ENCODE results near the gene RMND5A. TPM values are rescaled to one million over a fixed set of nuclear protein-coding genes. Genes with fewer than 3 reads are reported as not detected.
A peak's percentile ranks its signal among the peaks of the same experiment; 100 is the strongest.
"Not testable (repeated sequence)": the region's sequence is repeated elsewhere in the genome, so short reads cannot be mapped to it uniquely, and the experiment has no call there.

Gene RMND5A, protein sequence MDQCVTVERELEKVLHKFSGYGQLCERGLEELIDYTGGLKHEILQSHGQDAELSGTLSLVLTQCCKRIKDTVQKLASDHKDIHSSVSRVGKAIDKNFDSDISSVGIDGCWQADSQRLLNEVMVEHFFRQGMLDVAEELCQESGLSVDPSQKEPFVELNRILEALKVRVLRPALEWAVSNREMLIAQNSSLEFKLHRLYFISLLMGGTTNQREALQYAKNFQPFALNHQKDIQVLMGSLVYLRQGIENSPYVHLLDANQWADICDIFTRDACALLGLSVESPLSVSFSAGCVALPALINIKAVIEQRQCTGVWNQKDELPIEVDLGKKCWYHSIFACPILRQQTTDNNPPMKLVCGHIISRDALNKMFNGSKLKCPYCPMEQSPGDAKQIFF
- 8.5 and 11.7 TPM in 2 replicates for total RNA-seq (2012; rRNA removed)

DNA sequence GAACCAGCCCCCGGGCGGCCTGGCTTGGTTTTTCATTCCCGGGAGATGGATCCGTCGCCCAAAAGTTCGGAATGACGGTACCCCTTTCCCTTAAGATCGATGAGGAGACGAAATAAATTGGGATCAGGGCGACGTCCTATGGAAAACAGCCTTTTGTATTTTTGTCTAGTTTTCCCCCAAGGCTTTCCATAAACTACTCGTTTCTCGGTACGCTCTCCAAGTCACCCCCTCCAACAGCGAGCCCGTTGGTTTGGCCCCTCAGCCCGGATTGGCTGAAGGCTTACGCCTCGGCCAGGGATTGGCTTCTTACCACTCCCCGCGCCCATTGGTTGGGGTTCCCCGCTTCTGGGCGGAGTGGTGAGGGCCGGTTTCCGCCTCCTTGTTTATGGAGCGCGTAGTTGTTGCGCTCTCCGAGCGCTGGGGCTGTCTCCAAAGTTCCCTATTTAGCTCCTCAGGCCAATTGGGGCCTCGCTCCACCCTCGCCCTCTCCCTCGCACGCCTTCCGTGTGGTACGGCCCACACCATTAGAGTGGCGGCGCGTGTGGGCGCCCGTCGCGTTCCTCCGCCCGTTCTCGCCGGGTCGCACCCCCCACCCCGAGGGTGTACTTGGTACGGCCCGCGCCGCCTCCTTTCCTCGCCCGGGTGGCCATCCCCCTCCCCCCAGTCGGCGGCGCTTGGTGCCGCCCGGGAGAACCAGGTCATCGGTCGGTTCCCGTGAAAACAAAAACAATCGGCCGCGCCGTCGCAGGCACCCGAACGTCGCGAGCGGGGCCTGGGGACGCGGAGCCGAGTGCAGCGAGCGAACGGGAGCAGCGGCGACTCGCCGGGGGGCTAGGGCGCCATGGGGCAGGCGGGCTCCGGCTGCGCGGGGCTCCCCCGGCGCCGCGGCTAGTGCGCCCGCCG lies at the start of gene RMND5A:
Gene RMND5A, plus strand, starts transcription at position 655 of the 903 bp plus-strand sequence. CDS start 377 bp downstream, outside the sequence.
- H3K27me3 ChIP-seq (ENCODE audit: control insufficient read depth, insufficient read depth, low read length); H3K36me3 ChIP-seq (ENCODE audit: insufficient read depth, low read length); H3K9me3 ChIP-seq (replicated peaks; ENCODE audit: low read length); H3K4me1 ChIP-seq (ENCODE audit: control insufficient read depth, insufficient read depth, low read length): not testable (repeated sequence)
- Histone ChIP-seq H3K4me2 (ENCODE audit: low read length) (peak within 1 kb of the TSS; percentile 86), H3K9ac (ENCODE audit: low read depth, low read length) (peak within 1 kb of the TSS; percentile 81), H3K4me3 (ENCODE audit: low read length) (peak within 1 kb of the TSS; percentile 75)

DNA sequence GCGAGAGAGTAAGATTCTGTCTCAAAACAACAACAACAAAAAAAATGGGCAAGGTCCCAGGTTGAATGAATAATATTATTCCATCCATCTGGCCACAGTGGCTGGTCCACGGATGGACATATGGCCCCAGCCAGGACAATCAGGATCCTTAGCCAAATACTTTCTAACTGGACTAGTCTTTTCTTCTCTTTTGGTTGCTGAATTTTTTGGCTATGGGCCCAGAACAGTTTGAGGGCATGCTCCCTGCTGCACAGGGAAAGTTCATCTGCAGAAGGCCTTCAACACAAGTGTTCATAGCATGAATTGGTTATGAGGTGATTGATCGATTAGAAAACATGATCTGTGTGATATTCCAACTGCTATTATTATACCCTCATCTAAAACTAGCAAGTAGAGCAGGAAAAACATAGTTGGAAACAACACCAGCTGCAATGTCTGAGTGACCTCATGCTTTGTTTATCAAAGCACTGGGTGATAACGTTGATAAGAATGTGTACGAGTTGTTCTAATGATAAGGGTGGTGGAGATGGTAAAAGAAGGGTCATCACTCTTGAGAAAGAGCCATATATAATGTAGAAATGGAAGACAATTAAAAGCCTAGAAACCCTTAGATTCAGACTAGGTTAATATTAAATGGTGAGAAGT lies 48.6 kb upstream of the RMND5A start:
- H3K4me2 ChIP-seq (ENCODE audit: low read length): no peak overlapping the region
- H3K36me3 ChIP-seq (ENCODE audit: insufficient read depth, low read length): no peaks in the 10 kb centered on the region
- H3K9me3 ChIP-seq (replicated peaks; ENCODE audit: low read length): no peaks in the 10 kb centered on the region
- peaks cover 8% of the 10 kb centered on the region for H3K4me1 ChIP-seq (ENCODE audit: control insufficient read depth, insufficient read depth, low read length)
- H3K9ac ChIP-seq (ENCODE audit: low read depth, low read length): no peak overlapping the region
- no peaks in the 10 kb centered on the region for H3K27me3 ChIP-seq (ENCODE audit: control insufficient read depth, insufficient read depth, low read length)
- no peak overlapping the region for H3K4me3 ChIP-seq (ENCODE audit: low read length)

DNA sequence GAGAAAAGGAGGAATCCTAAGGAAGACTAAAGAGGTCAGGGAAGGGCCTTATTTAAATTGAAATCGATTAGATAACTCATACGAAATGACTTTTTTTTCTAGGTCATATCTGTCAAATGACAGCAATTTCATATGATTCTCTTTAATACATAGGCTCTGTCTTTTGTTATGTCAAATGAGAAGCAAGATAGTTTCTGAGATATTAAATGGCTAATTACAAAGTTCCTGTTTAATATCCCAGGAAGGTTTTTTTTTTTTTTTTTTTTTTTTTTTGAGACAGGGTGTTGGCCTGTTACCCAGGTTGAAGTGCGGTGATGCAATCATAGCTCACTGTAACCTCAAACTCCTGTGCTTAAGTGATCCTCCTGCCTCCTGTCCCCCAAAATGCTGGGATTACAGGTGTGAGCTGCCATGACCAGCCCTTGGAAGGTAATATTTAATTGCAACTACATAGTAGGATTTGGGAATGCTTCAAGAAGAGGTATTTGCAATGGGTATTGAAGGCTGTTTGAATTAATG lies 48.0 kb upstream of the RMND5A start:
- H3K9ac ChIP-seq (ENCODE audit: low read depth, low read length): no peak overlapping the region
- H3K4me2 ChIP-seq (ENCODE audit: low read length): no peak overlapping the region

DNA sequence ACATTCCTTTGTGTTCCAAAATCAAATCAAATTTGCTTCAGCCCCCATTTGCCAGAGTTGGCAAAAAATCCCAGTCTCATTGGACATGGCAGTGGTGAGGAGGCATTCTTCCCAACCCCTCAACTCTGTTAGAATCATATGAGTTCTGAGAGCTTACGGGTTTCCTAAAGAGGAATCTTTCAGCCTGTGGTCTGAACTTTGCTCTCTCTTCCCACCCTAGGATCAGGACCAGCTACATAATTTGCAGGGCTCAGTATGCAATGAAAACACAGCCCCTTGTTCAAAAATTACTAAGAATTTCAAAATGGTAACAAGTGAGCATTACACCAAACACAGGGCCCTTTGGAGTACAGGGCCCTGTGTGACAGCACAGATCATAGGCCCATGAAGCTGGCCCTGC lies 47.1 kb upstream of the RMND5A start:
- Histone ChIP-seq H3K27me3 (ENCODE audit: control insufficient read depth, insufficient read depth, low read length) (no peaks in the 10 kb centered on the region), H3K4me2 (ENCODE audit: low read length) (no peak overlapping the region), H3K9me3 (replicated peaks; ENCODE audit: low read length) (no peaks in the 10 kb centered on the region), H3K4me3 (ENCODE audit: low read length) (no peak overlapping the region), H3K36me3 (ENCODE audit: insufficient read depth, low read length) (no peaks in the 10 kb centered on the region), H3K4me1 (ENCODE audit: control insufficient read depth, insufficient read depth, low read length) (peaks cover 8% of the 10 kb centered on the region), H3K9ac (ENCODE audit: low read depth, low read length) (no peak overlapping the region)

More for the DNA sequence above, 48.0 kb upstream of the RMND5A start:
- Histone ChIP-seq H3K4me1 (ENCODE audit: control insufficient read depth, insufficient read depth, low read length) (peaks cover 8% of the 10 kb centered on the region), H3K9me3 (replicated peaks; ENCODE audit: low read length) (no peaks in the 10 kb centered on the region), H3K36me3 (ENCODE audit: insufficient read depth, low read length) (no peaks in the 10 kb centered on the region), H3K27me3 (ENCODE audit: control insufficient read depth, insufficient read depth, low read length) (no peaks in the 10 kb centered on the region), H3K4me3 (ENCODE audit: low read length) (no peak overlapping the region)

DNA sequence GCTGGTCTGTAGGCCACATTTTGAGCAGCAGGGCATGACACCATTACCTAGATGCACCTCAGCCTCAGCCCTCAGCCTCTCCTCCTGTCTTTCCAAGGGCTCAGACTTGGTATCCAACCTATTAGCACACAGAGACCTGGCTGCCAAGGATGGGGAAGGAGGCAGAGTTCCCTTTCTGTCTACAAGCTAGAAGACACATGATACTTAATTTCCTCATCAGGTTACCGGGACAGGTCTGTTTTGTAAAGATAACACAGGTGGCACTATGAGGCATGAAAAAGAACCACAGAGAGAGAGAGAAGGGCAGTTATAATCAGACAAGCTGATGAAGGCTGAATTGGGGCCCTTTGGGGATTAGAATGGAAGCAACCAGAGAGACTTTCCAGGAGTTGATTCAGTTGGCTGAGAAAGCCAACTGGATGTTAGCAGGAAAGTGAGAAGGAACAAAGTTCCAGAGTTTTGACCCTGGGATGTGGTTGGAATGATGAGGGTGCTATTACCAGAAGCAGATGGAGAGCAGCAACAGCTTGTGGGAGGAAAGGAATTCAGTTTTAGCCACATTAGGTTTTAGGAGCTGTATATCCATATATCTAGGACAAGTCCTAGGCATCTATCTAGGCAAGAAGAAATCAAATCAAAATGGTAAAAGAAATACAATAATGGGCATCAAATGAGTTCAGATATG lies 46.0 kb upstream of the RMND5A start:
- Histone ChIP-seq H3K9ac (ENCODE audit: low read depth, low read length) (no peak overlapping the region), H3K27me3 (ENCODE audit: control insufficient read depth, insufficient read depth, low read length) (no peaks in the 10 kb centered on the region), H3K4me1 (ENCODE audit: control insufficient read depth, insufficient read depth, low read length) (peaks cover 8% of the 10 kb centered on the region), H3K4me2 (ENCODE audit: low read length) (no peak overlapping the region), H3K4me3 (ENCODE audit: low read length) (no peak overlapping the region), H3K9me3 (replicated peaks; ENCODE audit: low read length) (no peaks in the 10 kb centered on the region), H3K36me3 (ENCODE audit: insufficient read depth, low read length) (no peaks in the 10 kb centered on the region)

DNA sequence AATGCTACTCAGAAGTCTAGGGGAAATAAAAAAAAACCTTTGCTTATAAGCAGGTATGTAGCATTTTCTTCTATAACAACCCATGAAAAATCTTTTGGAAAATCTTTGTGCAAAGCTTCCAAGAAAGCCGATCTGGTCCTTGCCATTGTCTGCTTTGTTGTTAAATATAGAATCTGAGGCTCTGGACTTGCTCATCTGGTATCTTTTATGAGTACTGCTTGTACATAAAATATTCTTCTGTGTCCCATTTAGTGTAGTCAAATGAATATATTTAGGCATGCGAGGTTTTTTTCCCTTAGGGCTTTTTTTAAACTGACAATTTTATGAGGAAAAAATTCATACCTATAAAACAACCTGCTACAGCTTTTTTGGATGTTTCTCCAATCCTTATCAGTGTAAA lies 45.0 kb upstream of the RMND5A start:
- Histone ChIP-seq H3K4me1 (ENCODE audit: control insufficient read depth, insufficient read depth, low read length) (peaks cover 8% of the 10 kb centered on the region), H3K27me3 (ENCODE audit: control insufficient read depth, insufficient read depth, low read length) (no peaks in the 10 kb centered on the region), H3K4me2 (ENCODE audit: low read length) (no peak overlapping the region), H3K4me3 (ENCODE audit: low read length) (no peak overlapping the region), H3K9ac (ENCODE audit: low read depth, low read length) (no peak overlapping the region), H3K36me3 (ENCODE audit: insufficient read depth, low read length) (no peaks in the 10 kb centered on the region), H3K9me3 (replicated peaks; ENCODE audit: low read length) (no peaks in the 10 kb centered on the region)

DNA sequence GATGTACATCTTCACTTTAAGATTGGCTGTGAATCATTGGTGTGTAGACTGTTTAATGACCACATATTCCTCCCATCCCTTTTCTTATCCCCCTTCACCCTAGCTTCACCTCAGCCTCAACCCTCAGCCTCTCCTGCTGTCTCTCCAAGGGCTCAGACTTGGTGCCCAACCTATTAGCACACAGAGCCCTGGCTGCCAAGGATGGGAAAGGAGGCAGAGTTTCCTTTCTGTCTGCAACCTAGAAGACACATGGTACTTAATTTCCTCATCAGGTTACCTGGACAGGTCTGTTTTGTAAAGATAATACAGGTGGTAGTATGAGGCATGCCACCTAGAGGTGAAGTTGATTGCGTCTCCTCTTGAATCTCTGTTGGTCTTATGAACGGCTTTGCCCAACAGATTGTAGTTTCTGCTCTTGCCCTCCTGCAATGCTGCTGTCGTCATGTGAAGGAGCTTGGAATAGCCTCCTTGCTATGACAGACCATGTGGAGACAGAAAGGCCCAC lies 44.5 kb upstream of the RMND5A start:
- no peak overlapping the region for H3K9ac ChIP-seq (ENCODE audit: low read depth, low read length)
- peaks cover 8% of the 10 kb centered on the region for H3K4me1 ChIP-seq (ENCODE audit: control insufficient read depth, insufficient read depth, low read length)
- no peaks in the 10 kb centered on the region for H3K36me3 ChIP-seq (ENCODE audit: insufficient read depth, low read length)
- H3K4me3 ChIP-seq (ENCODE audit: low read length): no peak overlapping the region
- H3K27me3 ChIP-seq (ENCODE audit: control insufficient read depth, insufficient read depth, low read length): no peaks in the 10 kb centered on the region
- H3K9me3 ChIP-seq (replicated peaks; ENCODE audit: low read length): no peaks in the 10 kb centered on the region
- no peak overlapping the region for H3K4me2 ChIP-seq (ENCODE audit: low read length)

DNA sequence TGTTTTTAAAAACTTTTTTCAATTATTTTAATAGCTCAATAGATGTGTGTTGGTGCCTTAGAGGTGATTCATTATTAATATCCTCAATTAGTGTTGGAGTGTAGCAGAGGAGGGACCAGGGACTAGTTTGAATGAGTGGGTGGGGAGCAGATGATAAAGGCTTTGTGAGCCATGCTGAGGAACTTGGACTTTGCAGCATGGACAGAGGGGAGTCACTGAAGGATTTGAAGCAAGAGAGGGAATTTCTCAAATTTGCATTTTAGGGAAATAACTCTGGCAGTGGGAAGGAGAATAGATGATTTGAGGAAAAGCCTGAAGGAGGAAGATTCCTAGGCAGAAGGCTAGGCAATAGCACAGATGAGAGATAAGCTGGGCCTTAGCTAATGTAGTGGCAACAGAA lies 42.3 kb upstream of the RMND5A start:
- Histone ChIP-seq H3K27me3 (ENCODE audit: control insufficient read depth, insufficient read depth, low read length) (no peaks in the 10 kb centered on the region), H3K36me3 (ENCODE audit: insufficient read depth, low read length) (no peaks in the 10 kb centered on the region), H3K9me3 (replicated peaks; ENCODE audit: low read length) (no peaks in the 10 kb centered on the region), H3K9ac (ENCODE audit: low read depth, low read length) (no peak overlapping the region), H3K4me1 (ENCODE audit: control insufficient read depth, insufficient read depth, low read length) (no peaks in the 10 kb centered on the region), H3K4me2 (ENCODE audit: low read length) (no peak overlapping the region), H3K4me3 (ENCODE audit: low read length) (no peak overlapping the region)

DNA sequence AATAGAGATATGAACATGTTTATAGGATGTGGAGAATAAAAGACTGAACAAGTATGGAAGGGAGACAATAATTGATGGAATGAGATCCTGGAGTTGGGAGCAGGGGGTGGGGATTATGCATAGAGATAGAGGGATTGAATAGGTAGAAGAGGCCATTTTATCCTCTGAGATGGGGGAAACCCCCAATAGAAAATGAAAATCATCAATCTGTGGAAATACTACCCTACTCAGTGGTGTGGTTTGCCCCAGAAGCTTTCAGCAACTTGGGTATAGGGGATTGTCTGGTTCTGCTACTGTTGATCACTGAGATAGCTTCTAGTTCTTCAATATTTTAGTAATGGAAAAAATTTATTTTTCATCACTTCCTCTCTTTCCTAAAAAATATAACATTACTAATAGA lies 41.1 kb upstream of the RMND5A start:
- Histone ChIP-seq H3K4me3 (ENCODE audit: low read length) (no peak overlapping the region), H3K27me3 (ENCODE audit: control insufficient read depth, insufficient read depth, low read length) (no peaks in the 10 kb centered on the region), H3K4me2 (ENCODE audit: low read length) (no peak overlapping the region), H3K9me3 (replicated peaks; ENCODE audit: low read length) (no peaks in the 10 kb centered on the region), H3K9ac (ENCODE audit: low read depth, low read length) (no peak overlapping the region), H3K4me1 (ENCODE audit: control insufficient read depth, insufficient read depth, low read length) (no peaks in the 10 kb centered on the region), H3K36me3 (ENCODE audit: insufficient read depth, low read length) (no peaks in the 10 kb centered on the region)

DNA sequence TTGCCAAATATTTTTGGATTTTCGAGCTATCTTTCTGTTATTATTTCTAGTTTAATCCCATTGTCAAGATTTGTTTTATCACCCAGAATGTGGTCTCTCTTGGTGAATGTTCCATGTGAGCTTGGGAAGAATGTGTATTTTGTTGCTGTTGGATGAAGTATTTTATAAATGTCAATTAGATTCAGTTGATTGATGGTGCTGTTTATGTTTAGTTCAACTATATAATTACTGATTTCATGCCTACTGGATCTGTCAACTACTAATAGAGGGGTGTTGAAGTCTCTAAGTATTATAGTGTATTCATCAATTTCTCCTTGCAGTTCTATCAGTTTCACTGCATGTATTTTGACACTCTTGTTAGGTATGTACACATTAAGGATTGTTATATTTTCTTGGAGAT lies 34.7 kb upstream of the RMND5A start:
- Histone ChIP-seq H3K9me3 (replicated peaks; ENCODE audit: low read length) (no peaks in the 10 kb centered on the region), H3K4me1 (ENCODE audit: control insufficient read depth, insufficient read depth, low read length) (no peaks in the 10 kb centered on the region), H3K4me3 (ENCODE audit: low read length) (no peak overlapping the region), H3K27me3 (ENCODE audit: control insufficient read depth, insufficient read depth, low read length) (no peaks in the 10 kb centered on the region), H3K36me3 (ENCODE audit: insufficient read depth, low read length) (no peaks in the 10 kb centered on the region), H3K4me2 (ENCODE audit: low read length) (no peak overlapping the region), H3K9ac (ENCODE audit: low read depth, low read length) (no peak overlapping the region)

All from skeletal muscle satellite cell (primary cell).